HG02642 (cell line): ENCODE measurements around the gene CELF4.

Experiments
- ATAC-seq: cut with Tn5 transposase; IDR thresholded peaks from one replicate; pipeline ENCODE4 v1.9.1; 2021; ENCODE audit warnings: mild to moderate bottlenecking; ENCODE audit not compliant: unreplicated experiment, poor library complexity

The CELF4 gene

GRCh38 chr18:37425222-37425621, 140.4 kb downstream of the CELF4 start:
- ATAC-seq, result no peak

- ATAC-seq, result no peak
These were observed 141.1 kb downstream of the CELF4 start for GRCh38 chr18:37424507-37424906.

GRCh38 chr18:37422596-37422995, 143.0 kb downstream of the CELF4 start:
- ATAC-seq, result no peak

GRCh38 chr18:37422116-37422515, 143.5 kb downstream of the CELF4 start:
- no peak for ATAC-seq

GRCh38 chr18:37421341-37422077, 144.1 kb downstream of the CELF4 start:
- no peak for ATAC-seq

- no peak for ATAC-seq
These were observed 145.2 kb downstream of the CELF4 start for GRCh38 chr18:37420315-37420880.

- no peak for ATAC-seq
These were observed 145.7 kb downstream of the CELF4 start for GRCh38 chr18:37419866-37420265.

- ATAC-seq, result no peak
These were observed 146.3 kb downstream of the CELF4 start for GRCh38 chr18:37419315-37419714.

- ATAC-seq, result no peak
These were observed 150.8 kb downstream of the CELF4 start for GRCh38 chr18:37414816-37415215.

GRCh38 chr18:37412829-37413228, 152.8 kb downstream of the CELF4 start:
- ATAC-seq, result no peak

GRCh38 chr18:37412333-37412732, 153.3 kb downstream of the CELF4 start:
- no peak for ATAC-seq

GRCh38 chr18:37409878-37410277, 155.7 kb downstream of the CELF4 start:
- no peak for ATAC-seq

GRCh38 chr18:37408676-37409265, 156.8 kb downstream of the CELF4 start:
- ATAC-seq, result no peak

GRCh38 chr18:37407571-37407970, 158.0 kb downstream of the CELF4 start:
- ATAC-seq, result no peak

- ATAC-seq, result no peak
These were observed 159.8 kb downstream of the CELF4 start for GRCh38 chr18:37405772-37406171.

GRCh38 chr18:37405229-37405628, 160.4 kb downstream of the CELF4 start:
- no peak for ATAC-seq

- ATAC-seq, result no peak
These were observed 161.8 kb downstream of the CELF4 start for GRCh38 chr18:37403788-37404187.

- ATAC-seq, result no peak
These were observed 162.4 kb downstream of the CELF4 start for GRCh38 chr18:37403100-37403781.

GRCh38 chr18:37402735-37403099, 162.9 kb downstream of the CELF4 start:
- no peak for ATAC-seq

GRCh38 chr18:37400802-37401201, 164.8 kb downstream of the CELF4 start:
- no peak for ATAC-seq

GRCh38 chr18:37398248-37398920, 167.2 kb downstream of the CELF4 start:
- ATAC-seq, result no peak
